SU-DHL-6 (cell line): ENCODE data around the gene ADGRF5.

Source experiments
- EZH2phosphoT487 ChIP-seq: fragments of 200-600 bp; sonication (generic), shearing (Covaris generic); conservative IDR thresholded peaks from 2 replicates; pipeline ENCODE4 v1.6.1; 2018; ENCODE audit warnings: mild to moderate bottlenecking, antibody characterized with exemption, low read length, moderate library complexity, mixed read lengths
- TF ChIP-seq, protein P1 (sequence below): fragments of 200-600 bp; sonication (generic); IDR thresholded peaks from one replicate; pipeline ENCODE4 v1.5.1; 2017; ENCODE audit warnings: antibody characterized with exemption, mild to moderate bottlenecking, low read length, moderate library complexity; ENCODE audit not compliant: insufficient read depth, poor library complexity, severe bottlenecking

DNA sequence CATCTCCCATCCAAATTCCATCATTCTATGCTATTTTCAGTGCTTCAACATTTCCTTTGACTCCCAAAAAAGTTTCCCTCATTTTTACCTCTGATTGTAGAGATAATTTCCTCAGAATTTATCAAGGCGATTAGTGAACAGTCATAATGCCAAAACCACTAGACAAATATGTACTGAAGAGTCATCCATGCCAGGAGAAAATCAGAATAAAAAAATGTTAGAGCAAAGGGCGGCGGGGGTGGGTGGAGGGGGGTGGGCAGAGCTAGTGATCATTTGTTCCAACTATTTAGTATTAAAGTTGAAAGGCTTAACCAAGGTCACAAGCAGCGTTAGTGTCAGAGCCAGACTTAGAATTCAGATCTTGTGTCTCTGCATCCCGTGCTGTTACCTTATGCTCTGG is 5.3 kb upstream of the ADGRF5 start:
- TF ChIP-seq, protein P1, sequence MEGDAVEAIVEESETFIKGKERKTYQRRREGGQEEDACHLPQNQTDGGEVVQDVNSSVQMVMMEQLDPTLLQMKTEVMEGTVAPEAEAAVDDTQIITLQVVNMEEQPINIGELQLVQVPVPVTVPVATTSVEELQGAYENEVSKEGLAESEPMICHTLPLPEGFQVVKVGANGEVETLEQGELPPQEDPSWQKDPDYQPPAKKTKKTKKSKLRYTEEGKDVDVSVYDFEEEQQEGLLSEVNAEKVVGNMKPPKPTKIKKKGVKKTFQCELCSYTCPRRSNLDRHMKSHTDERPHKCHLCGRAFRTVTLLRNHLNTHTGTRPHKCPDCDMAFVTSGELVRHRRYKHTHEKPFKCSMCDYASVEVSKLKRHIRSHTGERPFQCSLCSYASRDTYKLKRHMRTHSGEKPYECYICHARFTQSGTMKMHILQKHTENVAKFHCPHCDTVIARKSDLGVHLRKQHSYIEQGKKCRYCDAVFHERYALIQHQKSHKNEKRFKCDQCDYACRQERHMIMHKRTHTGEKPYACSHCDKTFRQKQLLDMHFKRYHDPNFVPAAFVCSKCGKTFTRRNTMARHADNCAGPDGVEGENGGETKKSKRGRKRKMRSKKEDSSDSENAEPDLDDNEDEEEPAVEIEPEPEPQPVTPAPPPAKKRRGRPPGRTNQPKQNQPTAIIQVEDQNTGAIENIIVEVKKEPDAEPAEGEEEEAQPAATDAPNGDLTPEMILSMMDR: no peak
- TF ChIP-seq EZH2phosphoT487: no peak
